ENCODE measurements around the gene GAST.

Gene GAST

GRCh38 chr17:41711669-41712400 lies at the start of gene GAST:
TSS of gene GAST (plus strand) at chr17:41712331. CDS start at chr17:41715437, 3,106 bp downstream.
- no peak for DNase-seq (ENCODE audit: low read depth)
- H3K4me3 ChIP-seq (ENCODE audit: low read depth, low read length), result no peak within 1 kb of the TSS
- TF ChIP-seq, protein P1, sequence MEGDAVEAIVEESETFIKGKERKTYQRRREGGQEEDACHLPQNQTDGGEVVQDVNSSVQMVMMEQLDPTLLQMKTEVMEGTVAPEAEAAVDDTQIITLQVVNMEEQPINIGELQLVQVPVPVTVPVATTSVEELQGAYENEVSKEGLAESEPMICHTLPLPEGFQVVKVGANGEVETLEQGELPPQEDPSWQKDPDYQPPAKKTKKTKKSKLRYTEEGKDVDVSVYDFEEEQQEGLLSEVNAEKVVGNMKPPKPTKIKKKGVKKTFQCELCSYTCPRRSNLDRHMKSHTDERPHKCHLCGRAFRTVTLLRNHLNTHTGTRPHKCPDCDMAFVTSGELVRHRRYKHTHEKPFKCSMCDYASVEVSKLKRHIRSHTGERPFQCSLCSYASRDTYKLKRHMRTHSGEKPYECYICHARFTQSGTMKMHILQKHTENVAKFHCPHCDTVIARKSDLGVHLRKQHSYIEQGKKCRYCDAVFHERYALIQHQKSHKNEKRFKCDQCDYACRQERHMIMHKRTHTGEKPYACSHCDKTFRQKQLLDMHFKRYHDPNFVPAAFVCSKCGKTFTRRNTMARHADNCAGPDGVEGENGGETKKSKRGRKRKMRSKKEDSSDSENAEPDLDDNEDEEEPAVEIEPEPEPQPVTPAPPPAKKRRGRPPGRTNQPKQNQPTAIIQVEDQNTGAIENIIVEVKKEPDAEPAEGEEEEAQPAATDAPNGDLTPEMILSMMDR (IDR thresholded peaks at IDR 0.05; ENCODE audit: control insufficient read depth, extremely low read depth, insufficient read depth), result no peak

GRCh38 chr17:41663451-41664171 lies 48.5 kb upstream of the GAST start:
- no peak overlapping the region for H3K4me3 ChIP-seq (ENCODE audit: low read depth, low read length)
- TF ChIP-seq, protein P1 (IDR thresholded peaks at IDR 0.05; ENCODE audit: control insufficient read depth, extremely low read depth, insufficient read depth), result no peak
- no peak for DNase-seq (ENCODE audit: low read depth)

DNA sequence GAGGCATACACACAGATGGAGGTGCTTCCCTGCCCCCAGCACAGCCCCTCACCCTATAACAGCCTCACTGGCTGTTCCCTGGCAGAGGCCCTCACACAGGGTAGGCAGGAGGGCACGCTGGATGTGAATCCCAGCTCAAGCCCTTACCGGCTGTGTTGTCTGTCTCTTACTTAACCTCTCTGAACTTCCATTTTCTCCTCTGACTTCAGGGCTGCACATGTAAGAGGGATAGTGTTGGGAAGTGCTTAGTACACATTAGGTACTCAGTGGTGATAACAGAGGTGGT lies 48.0 kb upstream of the GAST start:
- TF ChIP-seq, protein P1 (IDR thresholded peaks at IDR 0.05; ENCODE audit: control insufficient read depth, extremely low read depth, insufficient read depth), result no peak
- H3K4me3 ChIP-seq (ENCODE audit: low read depth, low read length), result no peak overlapping the region
- no peak for DNase-seq (ENCODE audit: low read depth)

DNA sequence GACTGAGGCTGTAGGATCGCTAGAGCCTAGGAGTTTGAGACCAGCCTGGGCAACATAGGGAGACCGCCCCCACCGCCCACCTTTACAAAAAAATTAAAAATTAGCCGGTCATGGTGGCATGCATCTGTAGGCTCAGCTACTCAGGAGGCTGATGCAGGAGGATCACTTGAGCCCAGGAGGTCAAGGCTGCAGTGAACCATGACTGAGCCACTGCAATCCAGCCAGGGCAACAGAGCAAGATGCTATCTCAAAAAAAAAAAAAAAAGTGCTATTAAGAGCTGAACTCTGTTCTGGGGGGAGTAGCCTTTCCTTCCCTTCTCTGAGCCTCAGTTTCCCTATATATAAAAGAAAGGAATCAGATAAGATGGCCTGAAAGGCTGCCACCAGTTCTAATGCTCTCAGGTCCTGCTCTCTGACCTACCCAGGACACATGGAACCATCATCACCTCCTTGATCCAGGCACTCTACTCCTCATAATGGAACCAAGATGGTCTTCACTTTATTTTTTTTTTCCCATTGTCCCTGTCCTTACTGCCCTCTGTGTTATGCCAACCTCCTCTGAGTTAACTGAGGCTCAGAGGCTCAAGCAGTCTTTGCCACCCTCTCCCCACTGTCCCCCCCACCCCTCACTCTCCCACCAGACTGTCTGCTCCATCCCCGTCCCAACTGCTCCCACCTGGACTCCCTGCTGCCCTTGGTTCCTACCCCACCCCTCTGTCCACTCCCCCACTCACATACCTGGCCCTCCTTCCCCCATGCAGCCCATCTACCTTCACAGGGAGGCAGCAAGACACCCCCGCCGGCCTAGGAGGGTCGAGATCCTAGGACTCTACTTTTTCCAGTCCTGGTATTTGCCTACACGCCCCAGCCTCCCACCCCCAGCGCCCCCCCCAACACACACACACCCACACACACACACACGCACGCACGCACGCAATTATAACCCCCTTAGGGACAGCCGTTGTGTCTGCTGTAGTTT lies 47.3 kb upstream of the GAST start:
- TF ChIP-seq, protein P1 (IDR thresholded peaks at IDR 0.05; ENCODE audit: control insufficient read depth, extremely low read depth, insufficient read depth), result no peak
- peak overlapping the region; percentile 42 for H3K4me3 ChIP-seq (ENCODE audit: low read depth, low read length)
- DNase-seq (ENCODE audit: low read depth), result no peak

- peak overlapping the region; percentile 42 for H3K4me3 ChIP-seq (ENCODE audit: low read depth, low read length)
- peak; percentile 56 for DNase-seq (ENCODE audit: low read depth)
These were observed 46.4 kb upstream of the GAST start for GRCh38 chr17:41665566-41666236.

GRCh38 chr17:41666237-41666641 lies 45.9 kb upstream of the GAST start:
- DNase-seq (ENCODE audit: low read depth), result no peak
- peak overlapping the region; percentile 42 for H3K4me3 ChIP-seq (ENCODE audit: low read depth, low read length)
- TF ChIP-seq, protein P1 (IDR thresholded peaks at IDR 0.05; ENCODE audit: control insufficient read depth, extremely low read depth, insufficient read depth), result no peak

More at GRCh38 chr17:41665566-41666236, 46.4 kb upstream of the GAST start:
- TF ChIP-seq, protein P1 (IDR thresholded peaks at IDR 0.05; ENCODE audit: control insufficient read depth, extremely low read depth, insufficient read depth), result peak; percentile 99
